Measurements from ENCODE around the gene PCDHGA3. TPM values are rescaled to one million over a fixed set of nuclear protein-coding genes. Genes with fewer than 3 reads are reported as not detected.
A peak's percentile ranks its signal among the peaks of the same experiment; 100 is the strongest.

The PCDHGA3 gene
- total RNA-seq, 3 donors from 2014 or later, result 0.24 to 2.2 (median 0.43) TPM

DNA sequence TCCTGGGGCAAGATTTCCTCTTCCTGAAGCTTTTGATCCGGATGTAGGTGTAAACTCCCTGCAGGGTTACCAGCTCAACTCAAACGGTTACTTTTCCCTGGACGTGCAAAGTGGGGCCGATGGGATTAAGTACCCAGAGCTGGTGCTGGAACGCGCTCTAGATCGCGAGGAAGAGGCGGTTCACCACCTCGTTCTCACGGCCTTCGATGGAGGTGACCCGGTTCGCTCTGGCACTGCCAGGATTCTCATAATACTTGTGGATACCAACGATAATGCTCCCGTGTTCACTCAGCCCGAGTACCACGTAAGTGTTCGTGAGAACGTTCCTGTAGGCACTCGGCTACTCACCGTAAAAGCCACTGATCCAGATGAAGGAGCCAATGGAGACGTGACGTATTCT, 12.0 kb downstream of the PCDHGA3 start:
- DNase-seq, result no peak
- no peak for ATAC-seq
- H3K9me3 ChIP-seq, result peaks cover 42% of the 10 kb centered on the region
- no peaks in the 10 kb centered on the region for H3K4me1 ChIP-seq (ENCODE audit: low read depth)
- H3K4me3 ChIP-seq, result no peak overlapping the region
- no peak for TF ChIP-seq CTCF (IDR thresholded peaks at IDR 0.05)
- intact Hi-C loops (cut with DNase I, micrococcal nuclease), result no loop called here
- H3K36me3 ChIP-seq (ENCODE audit: low read depth), result no peaks in the 10 kb centered on the region

DNA sequence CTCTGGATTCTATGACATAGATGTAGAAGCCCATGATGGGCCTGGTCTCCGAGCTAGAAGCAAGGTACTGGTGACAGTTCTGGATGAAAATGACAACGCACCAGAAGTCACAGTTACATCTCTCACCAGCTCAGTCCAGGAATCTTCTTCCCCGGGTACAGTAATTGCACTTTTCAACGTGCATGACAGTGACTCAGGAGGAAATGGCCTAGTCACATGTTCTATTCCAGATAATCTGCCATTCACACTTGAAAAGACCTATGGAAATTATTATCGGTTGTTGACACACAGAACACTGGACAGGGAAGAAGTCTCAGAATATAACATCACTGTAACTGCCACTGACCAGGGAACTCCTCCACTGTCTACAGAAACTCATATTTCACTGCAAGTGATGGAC, 12.5 kb downstream of the PCDHGA3 start:
- DNase-seq (no peak), ATAC-seq (no peak)
- Histone ChIP-seq H3K36me3 (ENCODE audit: low read depth) (no peaks in the 10 kb centered on the region), H3K4me1 (ENCODE audit: low read depth) (no peaks in the 10 kb centered on the region), H3K9me3 (peaks cover 47% of the 10 kb centered on the region), H3K4me3 (no peak overlapping the region)
- TF ChIP-seq CTCF (IDR thresholded peaks at IDR 0.05), result no peak
- intact Hi-C loops (cut with DNase I, micrococcal nuclease), result no loop called here

DNA sequence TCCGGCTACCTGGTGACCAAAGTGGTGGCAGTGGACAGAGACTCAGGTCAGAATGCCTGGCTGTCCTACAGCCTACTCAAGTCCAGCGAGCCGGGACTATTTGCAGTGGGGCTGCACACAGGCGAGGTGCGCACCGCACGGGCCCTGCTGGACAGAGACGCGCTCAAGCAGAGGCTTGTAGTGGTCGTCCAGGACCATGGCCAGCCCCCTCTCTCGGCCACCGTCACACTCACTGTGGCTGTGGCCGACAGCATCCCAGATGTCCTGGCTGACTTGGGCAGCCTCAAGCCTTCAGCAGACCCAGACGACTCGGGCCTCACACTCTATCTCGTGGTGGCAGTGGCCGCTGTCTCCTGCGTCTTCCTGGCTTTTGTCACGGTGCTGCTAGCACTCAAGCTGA, 13.3 kb downstream of the PCDHGA3 start:
- ATAC-seq (no peak), DNase-seq (no peak)
- peaks cover 47% of the 10 kb centered on the region for H3K9me3 ChIP-seq
- no peak overlapping the region for H3K4me3 ChIP-seq
- no peak for TF ChIP-seq CTCF (IDR thresholded peaks at IDR 0.05)
- no peaks in the 10 kb centered on the region for H3K4me1 ChIP-seq (ENCODE audit: low read depth)
- intact Hi-C loops (cut with DNase I, micrococcal nuclease), result no loop called here
- no peaks in the 10 kb centered on the region for H3K36me3 ChIP-seq (ENCODE audit: low read depth)

DNA sequence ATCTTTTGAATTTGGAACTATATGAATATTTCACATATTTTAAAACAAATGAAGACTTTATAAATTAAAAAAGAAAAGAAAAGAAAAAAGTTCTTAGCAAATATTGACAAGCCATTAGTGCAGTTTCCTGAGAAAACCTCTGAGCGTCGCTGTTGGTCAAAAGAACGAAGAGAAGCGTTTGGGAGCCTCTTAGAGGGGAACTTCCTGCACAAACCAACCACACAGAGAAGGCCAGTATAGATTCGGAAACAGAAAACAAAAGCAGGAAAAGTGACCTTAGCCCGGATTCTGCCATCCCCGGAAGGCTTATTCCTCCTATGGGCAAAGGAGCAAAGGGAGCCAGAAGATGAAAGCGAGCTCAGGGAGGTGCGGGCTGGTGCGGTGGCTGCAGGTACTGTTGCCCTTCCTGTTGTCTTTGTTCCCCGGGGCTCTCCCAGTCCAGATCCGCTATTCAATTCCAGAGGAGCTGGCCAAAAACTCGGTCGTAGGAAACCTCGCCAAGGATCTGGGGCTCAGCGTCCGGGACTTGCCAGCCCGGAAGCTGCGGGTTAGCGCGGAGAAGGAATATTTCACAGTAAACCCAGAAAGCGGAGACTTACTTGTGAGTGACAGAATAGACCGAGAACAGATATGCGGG, 16.3 kb downstream of the PCDHGA3 start, which contains the start of gene PCDHGB2:
Gene PCDHGB2 (plus strand): TSS at position 205 of the 637 bp plus-strand sequence. CDS start 142 bp downstream, at position 347.
- intact Hi-C loops (cut with DNase I, micrococcal nuclease), result no loop called here
- Histone ChIP-seq H3K4me1 (ENCODE audit: low read depth) (no peaks in the 10 kb centered on the region), H3K9me3 (peaks cover 56% of the 10 kb centered on the region), H3K4me3 (no peak within 1 kb of the TSS), H3K36me3 (ENCODE audit: low read depth) (no peaks in the 10 kb centered on the region)
- DNase-seq (no peak), ATAC-seq (peak; percentile 33)
- TF ChIP-seq CTCF (IDR thresholded peaks at IDR 0.05), result no peak

- no peak for TF ChIP-seq CTCF (IDR thresholded peaks at IDR 0.05)
- H3K4me3 ChIP-seq, result no peak overlapping the region
Measured at GRCh38 chr5:141360685-141361084, 17.1 kb downstream of the PCDHGA3 start.

More at GRCh38 chr5:141360685-141361084, 17.1 kb downstream of the PCDHGA3 start:
- Histone ChIP-seq H3K9me3 (peaks cover 56% of the 10 kb centered on the region), H3K4me1 (ENCODE audit: low read depth) (no peaks in the 10 kb centered on the region), H3K36me3 (ENCODE audit: low read depth) (no peaks in the 10 kb centered on the region)
- ATAC-seq (no peak), DNase-seq (no peak)
- intact Hi-C loops (cut with DNase I, micrococcal nuclease), result no loop called here
